Gastroesophageal sphincter (tissue), 4 donors: ENCODE measurements around the gene PI4K2B. TPM values are rescaled to one million over a fixed set of nuclear protein-coding genes. Genes with fewer than 3 reads are reported as not detected.

Experiments
- ATAC-seq: fragments of 150-250 bp; one replicate; pipeline ENCODE4 v1.9.1; 2016; ENCODE audit warnings: mild to moderate bottlenecking, moderate library complexity
- H3K27ac ChIP-seq, 4 donors: fragments of 200-600 bp; sonication (generic) in 3 of 4; 1 replicate in 3 of 4; 2 replicates in 1 of 4; pipeline ENCODE4 v1.5.1; 2016 to 2019
- H3K27me3 ChIP-seq: fragments of 200-600 bp; sonication (generic); one replicate; pipeline ENCODE4 v1.5.1; 2019
- H3K36me3 ChIP-seq, 2 donors: fragments of 200-600 bp; sonication (generic); one replicate each; pipeline ENCODE4 v1.5.1; 2019; ENCODE audit warnings: control low read depth in 1 of 2
- H3K4me1 ChIP-seq, 3 donors: fragments of 200-600 bp; sonication (generic); 1 replicate in 2 of 3; 2 replicates in 1 of 3; pipeline ENCODE4 v1.5.1; 2016 to 2019; ENCODE audit warnings: control low read depth in 2 of 3
- H3K4me3 ChIP-seq, 2 donors: fragments of 200-600 bp; sonication (generic); one replicate each; pipeline ENCODE4 v1.5.1; 2019; ENCODE audit warnings: mild to moderate bottlenecking in 1 of 2, moderate library complexity in 1 of 2
- H3K9me3 ChIP-seq, 3 donors: fragments of 200-600 bp; sonication (generic); one replicate each; pipeline ENCODE4 v1.5.1; 2017 to 2019; ENCODE audit warnings: control low read depth in 2 of 3
- CTCF ChIP-seq, 4 experiments: fragments of 200-600 bp in 2 of 4; fragments of 450-650 bp in 2 of 4; sonication (generic) in 1 of 4; IDR thresholded peaks; one replicate each; pipeline ENCODE4 v1.5.1; 2017 to 2019; ENCODE audit warnings: antibody characterized with exemption in 4 of 4, mild to moderate bottlenecking in 2 of 4, moderate library complexity in 2 of 4
- EP300 ChIP-seq: sonication (generic); formaldehyde crosslinking; IDR thresholded peaks from one replicate; pipeline ENCODE4 v1.6.1; 2017; ENCODE audit warnings: antibody characterized with exemption, mild to moderate bottlenecking
- POLR2A ChIP-seq, 2 donors: fragments of 450-650 bp; IDR thresholded peaks; one replicate each; pipeline ENCODE4 v1.6.1; 2017; ENCODE audit warnings: antibody characterized with exemption in 2 of 2, mild to moderate bottlenecking in 2 of 2, moderate library complexity in 1 of 2
- POLR2AphosphoS5 ChIP-seq: sonication (generic); formaldehyde crosslinking; IDR thresholded peaks from one replicate; pipeline ENCODE4 v1.6.1; 2017; ENCODE audit warnings: antibody characterized with exemption
- WGBS, 2 donors: methylation state at CpG; one replicate each; pipeline ENCODE4 v1.1.5; 2018; ENCODE audit warnings: low coverage in 1 of 2; 5-methylcytosine and 5-hydroxymethylcytosine counted together
- total RNA-seq, 4 donors: library from RNA; depleted of rRNA; stranded (reverse); fragments of >200 nt; gene quantifications; one replicate each; pipeline ENCODE4 v1.1.0, GENCODE V29; 2016

PI4K2B gene
- total RNA-seq, 4 donors from 2014 or later: 10.6 to 18.2 (median 13.1) TPM

- Histone ChIP-seq H3K27ac (no peak overlapping the region), H3K4me3 (no peak overlapping the region), H3K27me3 (no peaks in the 10 kb centered on the region), H3K9me3 (no peaks in the 10 kb centered on the region), H3K36me3 (peaks cover 0 to 47% of the 10 kb centered on the region in 2 donors), H3K4me1 (no peaks in the 10 kb centered on the region)
- no peak for TF ChIP-seq CTCF (IDR thresholded peaks at IDR 0.05)
- no peak for TF ChIP-seq EP300
- no peak for TF ChIP-seq POLR2A (IDR thresholded peaks at IDR 0.05)
- no peak for TF ChIP-seq POLR2AphosphoS5
- ATAC-seq: no peak
- WGBS, 2 donors: 95 to 100% methylated on average over 2 of the region's 2 CpGs
Observed at GRCh38 chr4:25258980-25259578, 25.2 kb downstream of the PI4K2B start.

DNA sequence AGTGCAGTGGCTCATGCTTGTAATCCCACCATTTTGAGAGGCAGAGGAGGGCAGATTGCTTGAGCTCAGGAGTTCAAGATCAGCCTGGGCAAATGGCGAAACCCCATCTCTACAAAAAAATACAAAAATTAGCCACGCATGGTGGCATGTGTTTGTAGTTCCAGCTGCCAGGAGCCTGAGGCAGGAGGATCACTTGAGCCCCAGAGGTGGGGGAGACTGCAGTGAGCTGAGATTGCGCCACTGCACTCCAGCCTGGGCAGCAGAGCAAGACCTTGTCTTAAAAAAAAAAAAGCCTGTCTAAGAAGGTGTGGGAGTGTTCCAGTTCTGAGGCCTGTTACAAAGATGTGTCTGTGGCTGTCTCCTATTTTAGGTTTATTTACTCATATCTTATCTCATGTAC lies 38.0 kb downstream of the PI4K2B start:
- Histone ChIP-seq H3K27ac (no peak overlapping the region), H3K4me3 (no peak overlapping the region), H3K36me3 (peaks cover 0 to 56% of the 10 kb centered on the region in 2 donors), H3K27me3 (no peaks in the 10 kb centered on the region), H3K9me3 (no peaks in the 10 kb centered on the region), H3K4me1 (no peaks in the 10 kb centered on the region)
- no peak for TF ChIP-seq CTCF (IDR thresholded peaks at IDR 0.05)
- no peak for TF ChIP-seq POLR2AphosphoS5
- TF ChIP-seq POLR2A (IDR thresholded peaks at IDR 0.05): no peak
- no peak for TF ChIP-seq EP300
- ATAC-seq: no peak
- 86 to 100% methylated on average over 1 to 2 of the region's 3 CpGs for WGBS, 2 donors

GRCh38 chr4:25280210-25280609 lies 46.4 kb downstream of the PI4K2B start:
- H3K9me3 ChIP-seq: no peaks in the 10 kb centered on the region
- no peak for TF ChIP-seq CTCF (IDR thresholded peaks at IDR 0.05)

DNA sequence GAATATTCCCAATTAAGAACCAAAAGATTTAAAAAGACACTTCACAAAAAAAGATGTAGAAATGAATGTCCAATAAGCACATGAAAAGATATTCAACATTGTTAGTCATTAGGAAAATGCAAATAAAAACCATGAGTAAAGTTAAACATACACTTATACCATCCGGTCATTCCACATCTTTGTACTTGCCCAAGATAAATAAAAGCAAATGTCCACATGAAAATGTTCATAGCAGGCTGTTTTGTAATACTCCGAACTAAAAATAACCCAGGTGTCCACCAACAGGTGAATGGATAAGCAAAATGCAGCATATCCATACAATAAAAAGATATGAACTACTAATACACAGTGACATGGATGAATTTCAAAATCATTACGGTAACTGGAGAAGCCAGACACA lies 50.1 kb downstream of the PI4K2B start:
- WGBS, 2 donors: 74 to 86% methylated on average over 3 of the region's 3 CpGs
- Histone ChIP-seq H3K27me3 (no peaks in the 10 kb centered on the region), H3K9me3 (peaks cover 0 to 7% (median 0%) of the 10 kb centered on the region in 3 donors), H3K36me3 (peaks cover 0 to 24% of the 10 kb centered on the region in 2 donors), H3K4me1 (no peaks in the 10 kb centered on the region), H3K4me3 (no peak overlapping the region), H3K27ac (no peak overlapping the region)
- ATAC-seq: no peak
- TF ChIP-seq CTCF (IDR thresholded peaks at IDR 0.05) (no peak), EP300 (no peak), POLR2A (IDR thresholded peaks at IDR 0.05) (no peak), POLR2AphosphoS5 (no peak)

More at GRCh38 chr4:25280210-25280609, 46.4 kb downstream of the PI4K2B start:
- Histone ChIP-seq H3K27ac (no peak overlapping the region), H3K36me3 (peaks cover 0 to 34% of the 10 kb centered on the region in 2 donors), H3K27me3 (no peaks in the 10 kb centered on the region), H3K4me3 (no peak overlapping the region), H3K4me1 (no peaks in the 10 kb centered on the region)
- 78 to 100% methylated on average over 2 to 3 of the region's 4 CpGs for whole genome bisulfite sequencing, 2 donors
- ATAC-seq: no peak

- no peak for ATAC-seq
Observed at GRCh38 chr4:25284466-25284865, 50.6 kb downstream of the PI4K2B start.

More at GRCh38 chr4:25284466-25284865, 50.6 kb downstream of the PI4K2B start:
- peaks cover 0 to 7% (median 0%) of the 10 kb centered on the region in 3 donors for H3K9me3 ChIP-seq
- peaks cover 0 to 21% of the 10 kb centered on the region in 2 donors for H3K36me3 ChIP-seq
- H3K4me1 ChIP-seq: no peaks in the 10 kb centered on the region
- H3K27ac ChIP-seq: no peak overlapping the region
- WGBS, 2 donors: 68 to 77% methylated on average over 2 to 3 of the region's 3 CpGs
- H3K27me3 ChIP-seq: no peaks in the 10 kb centered on the region
- no peak overlapping the region for H3K4me3 ChIP-seq
- TF ChIP-seq CTCF (IDR thresholded peaks at IDR 0.05): no peak
- no peak for TF ChIP-seq POLR2A (IDR thresholded peaks at IDR 0.05)
- no peak for TF ChIP-seq EP300
- TF ChIP-seq POLR2AphosphoS5: no peak
